Panc1 (cell line): ENCODE data around the gene RSL24D1. TPM values are rescaled to one million over a fixed set of nuclear protein-coding genes. Genes with fewer than 3 reads are reported as not detected.

ENCODE experiments used
- ATAC-seq: fragments of 200-7000 bp; cut with Tn5 transposase; 2 replicates; pipeline ENCODE4 v1.9.1; 2020; ENCODE audit warnings: mild to moderate bottlenecking, moderate library complexity
- BruUV-seq: library from RNA; stranded (reverse); fragments of 400-500 nt; replicated peaks from 2 replicates; lab custom pipeline; 2021; lab: Mats Ljungman, UMichigan
- CTCF ChIA-PET: fragments of 300-600 bp; sonication (Branson Sonifier 250); formaldehyde crosslinking; loops from one replicate; lab custom pipeline; 2022; ENCODE audit warnings: antibody characterized with exemption; lab: Charles Lee
- POLR2A ChIA-PET: fragments of 300-600 bp; sonication (Branson Sonifier 250); formaldehyde crosslinking; loops from one replicate; lab custom pipeline; 2022; ENCODE audit warnings: antibody characterized with exemption; lab: Charles Lee
- DNase-seq: peaks from one replicate; pipeline ENCODE4 v3.0.0-alpha.2; 2010; ENCODE audit warnings: low read depth, low spot score
- H3K27ac ChIP-seq: 2 replicates; pipeline ENCODE4 v1.5.1; 2011; ENCODE audit warnings: mild to moderate bottlenecking, low read length, inconsistent platforms
- H3K27me3 ChIP-seq: fragments of 200-500 bp; sonication (Bioruptor generic); 2 replicates; pipeline ENCODE4 v1.6.0; 2014; ENCODE audit warnings: low read length, inconsistent platforms; ENCODE audit not compliant: control insufficient read depth, insufficient read depth
- H3K36me3 ChIP-seq: fragments of 200-500 bp; sonication (Bioruptor generic); 2 replicates; pipeline ENCODE4 v1.5.1; 2014; ENCODE audit warnings: inconsistent platforms, mild to moderate bottlenecking, low read length, moderate library complexity; ENCODE audit not compliant: control insufficient read depth, insufficient read depth
- H3K4me1 ChIP-seq: 2 replicates; pipeline ENCODE4 v1.5.1; 2011; ENCODE audit warnings: inconsistent platforms, mild to moderate bottlenecking, low read length, moderate library complexity; ENCODE audit not compliant: control insufficient read depth, insufficient read depth
- H3K4me3 ChIP-seq, 2 experiments: 2 replicates each; pipeline ENCODE4 v1.5.1; 2011 to 2012; ENCODE audit warnings: low read depth in 2 of 2, low read length in 2 of 2, mild to moderate bottlenecking in 2 of 2, inconsistent platforms in 1 of 2, moderate library complexity in 1 of 2
- H3K9me3 ChIP-seq: fragments of 200-500 bp; sonication (Bioruptor generic); 2 replicates; pipeline ENCODE4 v1.5.1; 2014; ENCODE audit warnings: low read depth, mild to moderate bottlenecking, inconsistent platforms, low read length, moderate library complexity; ENCODE audit not compliant: control insufficient read depth, insufficient read depth
- POLR2AphosphoS5 ChIP-seq: IDR thresholded peaks from 2 replicates; pipeline ENCODE4 v1.6.1; 2012; ENCODE audit warnings: mild to moderate bottlenecking, low read depth, low read length, moderate library complexity
- SIN3A ChIP-seq: IDR thresholded peaks from 2 replicates; pipeline ENCODE4 v1.6.1; 2012; ENCODE audit warnings: low read depth, mild to moderate bottlenecking, low read length, moderate library complexity, borderline replicate concordance; ENCODE audit not compliant: insufficient read depth
- TCF7L2 ChIP-seq: IDR thresholded peaks from 2 replicates; pipeline ENCODE4 v1.6.1; 2011; ENCODE audit warnings: mild to moderate bottlenecking, low read depth, low read length, inconsistent platforms
- in situ Hi-C: cut with HindIII; loops from 2 replicates; pipeline ENCODE4 v1.10.0; 2016; ENCODE audit warnings: low sequenced_read_pairs, low pct_unique_long_range_greater_than_20kb
- intact Hi-C: fragments of 100-400 bp; cut with micrococcal nuclease; formaldehyde crosslinking; loops from one replicate; pipeline ENCODE4 v1.10.0; 2022; ENCODE audit not compliant: unreplicated experiment
- total RNA-seq: library from RNA; stranded (reverse); gene quantifications from one replicate; pipeline ENCODE4 v1.2.1, GENCODE V29; 2021; ENCODE audit not compliant: unreplicated experiment
- TF ChIP-seq, protein P1 (sequence below): fragments of 450-650 bp; IDR thresholded peaks from 2 replicates; pipeline ENCODE4 v1.5.1; 2017; ENCODE audit warnings: mild to moderate bottlenecking
- TF ChIP-seq, protein P2 (sequence below), 2 experiments: IDR thresholded peaks; 2 replicates each; pipeline ENCODE4 v1.6.1; 2011 to 2012; ENCODE audit warnings: low read depth in 2 of 2, control low read depth in 1 of 2, low read length in 1 of 2, mild to moderate bottlenecking in 1 of 2, moderate library complexity in 1 of 2; ENCODE audit not compliant: insufficient read depth in 1 of 2

The RSL24D1 gene
- total RNA-seq, 1 experiment from 2014 or later: 59.8 TPM

DNA sequence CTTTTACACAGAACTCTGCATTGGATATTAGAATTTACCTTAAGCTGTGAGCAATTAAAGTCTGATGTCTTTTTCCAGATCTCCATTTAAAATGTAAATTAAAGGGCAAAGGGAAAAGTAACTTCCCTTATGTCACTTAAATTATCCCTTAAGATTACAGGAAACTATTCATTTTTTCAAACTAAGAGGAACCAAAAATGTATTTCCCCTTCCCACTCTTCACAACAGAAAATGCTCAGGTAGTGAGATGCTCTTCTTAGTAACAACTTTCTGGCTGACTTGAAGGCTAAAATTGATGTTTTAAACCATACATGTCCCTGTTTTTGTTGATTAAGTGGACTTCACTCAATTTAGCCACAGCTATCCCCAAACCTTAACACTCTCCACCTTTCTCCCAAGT, 17.6 kb downstream of the RSL24D1 start:
- intact Hi-C loops (no loop called here), in situ Hi-C loops (no loop called here)
- CTCF ChIA-PET: no interaction called here
- BruUV-seq: no TSS peak
- TF ChIP-seq, protein P1, sequence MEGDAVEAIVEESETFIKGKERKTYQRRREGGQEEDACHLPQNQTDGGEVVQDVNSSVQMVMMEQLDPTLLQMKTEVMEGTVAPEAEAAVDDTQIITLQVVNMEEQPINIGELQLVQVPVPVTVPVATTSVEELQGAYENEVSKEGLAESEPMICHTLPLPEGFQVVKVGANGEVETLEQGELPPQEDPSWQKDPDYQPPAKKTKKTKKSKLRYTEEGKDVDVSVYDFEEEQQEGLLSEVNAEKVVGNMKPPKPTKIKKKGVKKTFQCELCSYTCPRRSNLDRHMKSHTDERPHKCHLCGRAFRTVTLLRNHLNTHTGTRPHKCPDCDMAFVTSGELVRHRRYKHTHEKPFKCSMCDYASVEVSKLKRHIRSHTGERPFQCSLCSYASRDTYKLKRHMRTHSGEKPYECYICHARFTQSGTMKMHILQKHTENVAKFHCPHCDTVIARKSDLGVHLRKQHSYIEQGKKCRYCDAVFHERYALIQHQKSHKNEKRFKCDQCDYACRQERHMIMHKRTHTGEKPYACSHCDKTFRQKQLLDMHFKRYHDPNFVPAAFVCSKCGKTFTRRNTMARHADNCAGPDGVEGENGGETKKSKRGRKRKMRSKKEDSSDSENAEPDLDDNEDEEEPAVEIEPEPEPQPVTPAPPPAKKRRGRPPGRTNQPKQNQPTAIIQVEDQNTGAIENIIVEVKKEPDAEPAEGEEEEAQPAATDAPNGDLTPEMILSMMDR: no peak
- TF ChIP-seq SIN3A (no peak), TCF7L2 (no peak), POLR2AphosphoS5 (no peak)
- TF ChIP-seq, protein P2, sequence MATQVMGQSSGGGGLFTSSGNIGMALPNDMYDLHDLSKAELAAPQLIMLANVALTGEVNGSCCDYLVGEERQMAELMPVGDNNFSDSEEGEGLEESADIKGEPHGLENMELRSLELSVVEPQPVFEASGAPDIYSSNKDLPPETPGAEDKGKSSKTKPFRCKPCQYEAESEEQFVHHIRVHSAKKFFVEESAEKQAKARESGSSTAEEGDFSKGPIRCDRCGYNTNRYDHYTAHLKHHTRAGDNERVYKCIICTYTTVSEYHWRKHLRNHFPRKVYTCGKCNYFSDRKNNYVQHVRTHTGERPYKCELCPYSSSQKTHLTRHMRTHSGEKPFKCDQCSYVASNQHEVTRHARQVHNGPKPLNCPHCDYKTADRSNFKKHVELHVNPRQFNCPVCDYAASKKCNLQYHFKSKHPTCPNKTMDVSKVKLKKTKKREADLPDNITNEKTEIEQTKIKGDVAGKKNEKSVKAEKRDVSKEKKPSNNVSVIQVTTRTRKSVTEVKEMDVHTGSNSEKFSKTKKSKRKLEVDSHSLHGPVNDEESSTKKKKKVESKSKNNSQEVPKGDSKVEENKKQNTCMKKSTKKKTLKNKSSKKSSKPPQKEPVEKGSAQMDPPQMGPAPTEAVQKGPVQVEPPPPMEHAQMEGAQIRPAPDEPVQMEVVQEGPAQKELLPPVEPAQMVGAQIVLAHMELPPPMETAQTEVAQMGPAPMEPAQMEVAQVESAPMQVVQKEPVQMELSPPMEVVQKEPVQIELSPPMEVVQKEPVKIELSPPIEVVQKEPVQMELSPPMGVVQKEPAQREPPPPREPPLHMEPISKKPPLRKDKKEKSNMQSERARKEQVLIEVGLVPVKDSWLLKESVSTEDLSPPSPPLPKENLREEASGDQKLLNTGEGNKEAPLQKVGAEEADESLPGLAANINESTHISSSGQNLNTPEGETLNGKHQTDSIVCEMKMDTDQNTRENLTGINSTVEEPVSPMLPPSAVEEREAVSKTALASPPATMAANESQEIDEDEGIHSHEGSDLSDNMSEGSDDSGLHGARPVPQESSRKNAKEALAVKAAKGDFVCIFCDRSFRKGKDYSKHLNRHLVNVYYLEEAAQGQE (IDR thresholded peaks at IDR 0.05; ENCODE audit: insufficient read depth in 1 of 2, low read depth in 2 of 2, low read length in 1 of 2): no peak
- ATAC-seq (no peak), DNase-seq (no peak)
- no peak overlapping the region for H3K27ac ChIP-seq
- H3K4me3 ChIP-seq: no peak overlapping the region
- 0 out of 2 replicates have a peak, but pooled peaks cover 3% of the 10 kb centered on the region for H3K4me1 ChIP-seq
- H3K9me3 ChIP-seq: no peaks in the 10 kb centered on the region
- H3K27me3 ChIP-seq: no peaks in the 10 kb centered on the region
- POLR2A ChIA-PET: no interaction called here
- peaks cover 33% of the 10 kb centered on the region for H3K36me3 ChIP-seq

- DNase-seq: no peak
- no peaks in the 10 kb centered on the region for H3K9me3 ChIP-seq
- intact Hi-C loops: no loop called here
- in situ Hi-C loops: no loop called here
- BruUV-seq: no TSS peak
- no peak for TF ChIP-seq POLR2AphosphoS5
- TF ChIP-seq, protein P1: no peak
- no peak for TF ChIP-seq SIN3A
- TF ChIP-seq TCF7L2: no peak
- TF ChIP-seq, protein P2 (IDR thresholded peaks at IDR 0.05; ENCODE audit: insufficient read depth in 1 of 2, low read depth in 2 of 2, low read length in 1 of 2): no peak
- H3K27me3 ChIP-seq: no peaks in the 10 kb centered on the region
- H3K4me3 ChIP-seq: no peak overlapping the region
- ChIA-PET POLR2A (interaction anchor here (0.7 kb wide), 1 partner anchor 349 kb away, joined by 5 read pairs; no protein-coding TSS in a partner anchor), CTCF (no interaction called here)
- H3K27ac ChIP-seq: no peak overlapping the region
- H3K4me1 ChIP-seq: no peaks in the 10 kb centered on the region
- H3K36me3 ChIP-seq: no peaks in the 10 kb centered on the region
- no peak for ATAC-seq
Measured at GRCh38 chr15:55170361-55170760, 26.4 kb downstream of the RSL24D1 start.
